C4-2B (cell line): ENCODE data around the gene NAALAD2.
"Not testable (repeated sequence)": the region's sequence is repeated elsewhere in the genome, so short reads cannot be mapped to it uniquely, and the experiment has no call there.

ENCODE experiments used
- H3K27ac ChIP-seq: fragments of 450-650 bp; 2 replicates; pipeline ENCODE4 v1.5.1; 2017
- ZFX ChIP-seq: fragments of 450-650 bp; IDR thresholded peaks from 2 replicates; pipeline ENCODE4 v1.6.1; 2017
- TF ChIP-seq, protein P1 (sequence below): fragments of 450-650 bp; conservative IDR thresholded peaks from 2 replicates; pipeline ENCODE4 v1.5.1; 2017; ENCODE audit warnings: mild to moderate bottlenecking

Gene NAALAD2

DNA sequence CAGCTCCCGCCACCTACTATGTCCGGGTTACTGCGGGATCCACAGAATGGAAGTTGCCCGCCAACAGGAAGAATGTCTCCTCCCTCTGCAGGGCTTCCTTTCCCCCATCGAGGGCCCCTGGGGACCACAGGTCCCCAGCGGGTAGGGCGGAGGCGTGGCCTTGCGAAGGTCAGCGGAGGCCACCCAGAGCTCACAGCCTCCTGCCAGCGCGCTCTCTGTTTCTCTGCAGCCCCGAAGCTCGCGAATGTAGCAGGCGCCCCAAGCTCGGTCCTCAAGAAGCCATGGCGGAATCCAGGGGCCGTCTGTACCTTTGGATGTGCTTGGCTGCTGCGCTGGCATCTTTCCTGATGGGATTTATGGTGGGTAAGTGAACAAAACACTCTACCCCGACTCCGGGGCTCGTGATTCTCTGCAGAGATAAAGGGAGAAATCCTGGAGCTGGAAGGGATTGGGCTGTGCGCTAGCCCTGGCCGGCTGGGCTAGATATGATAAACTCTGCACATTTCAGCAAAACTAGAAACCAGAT, at the start of gene NAALAD2:
NAALAD2 (plus strand) TSS at position 186 of the 526 bp plus-strand sequence; CDS start at position 282, 96 bp downstream.
- H3K27ac ChIP-seq: peak within 1 kb of the TSS; percentile 47; the same call in 1 of the 2 replicates
- TF ChIP-seq ZFX: no peak
- TF ChIP-seq, protein P1, sequence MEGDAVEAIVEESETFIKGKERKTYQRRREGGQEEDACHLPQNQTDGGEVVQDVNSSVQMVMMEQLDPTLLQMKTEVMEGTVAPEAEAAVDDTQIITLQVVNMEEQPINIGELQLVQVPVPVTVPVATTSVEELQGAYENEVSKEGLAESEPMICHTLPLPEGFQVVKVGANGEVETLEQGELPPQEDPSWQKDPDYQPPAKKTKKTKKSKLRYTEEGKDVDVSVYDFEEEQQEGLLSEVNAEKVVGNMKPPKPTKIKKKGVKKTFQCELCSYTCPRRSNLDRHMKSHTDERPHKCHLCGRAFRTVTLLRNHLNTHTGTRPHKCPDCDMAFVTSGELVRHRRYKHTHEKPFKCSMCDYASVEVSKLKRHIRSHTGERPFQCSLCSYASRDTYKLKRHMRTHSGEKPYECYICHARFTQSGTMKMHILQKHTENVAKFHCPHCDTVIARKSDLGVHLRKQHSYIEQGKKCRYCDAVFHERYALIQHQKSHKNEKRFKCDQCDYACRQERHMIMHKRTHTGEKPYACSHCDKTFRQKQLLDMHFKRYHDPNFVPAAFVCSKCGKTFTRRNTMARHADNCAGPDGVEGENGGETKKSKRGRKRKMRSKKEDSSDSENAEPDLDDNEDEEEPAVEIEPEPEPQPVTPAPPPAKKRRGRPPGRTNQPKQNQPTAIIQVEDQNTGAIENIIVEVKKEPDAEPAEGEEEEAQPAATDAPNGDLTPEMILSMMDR: no peak

DNA sequence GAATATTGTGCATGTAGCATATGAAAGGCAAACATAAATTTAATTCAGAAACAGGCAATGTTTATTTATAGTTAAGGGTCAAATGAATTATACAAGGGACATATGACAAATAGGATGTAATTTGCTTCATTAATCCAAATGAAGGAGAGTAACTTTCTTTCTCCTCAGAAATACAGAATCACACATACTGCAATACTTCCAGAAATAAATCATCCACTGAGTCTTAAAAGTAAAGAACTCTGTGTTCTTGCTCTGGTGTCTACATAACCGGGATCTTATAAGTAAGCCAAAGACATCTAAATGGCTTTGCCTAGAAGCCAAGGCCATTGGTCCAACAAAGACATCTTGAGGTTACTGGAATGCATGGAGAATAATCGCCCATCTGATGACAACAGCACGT, 48.8 kb upstream of the NAALAD2 start, which contains the start of gene UBTFL1:
UBTFL1 (plus strand) TSS at position 301 of the 400 bp plus-strand sequence; CDS start at position 301, 0 bp downstream.
- H3K27ac ChIP-seq: not testable (repeated sequence)

DNA sequence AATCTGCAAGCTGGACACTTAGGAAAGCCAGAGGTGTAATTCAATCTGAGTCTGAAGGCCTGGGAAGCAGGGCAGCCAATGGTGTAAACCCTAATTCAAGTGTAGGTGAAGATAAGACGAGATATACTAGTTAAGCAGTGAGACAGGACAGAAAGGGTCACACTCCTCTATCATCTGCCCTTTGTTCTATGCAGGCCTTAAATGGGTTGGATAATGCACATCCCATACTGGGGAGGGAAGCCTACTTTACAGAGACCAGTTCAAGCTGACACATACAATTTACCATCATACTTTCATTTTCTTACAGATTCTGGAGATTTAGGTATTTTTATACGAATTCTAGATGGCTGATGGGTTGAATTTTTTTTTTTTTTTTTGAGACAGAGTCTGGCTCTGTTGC, 45.7 kb upstream of the NAALAD2 start:
- H3K27ac ChIP-seq: not testable (repeated sequence)

DNA sequence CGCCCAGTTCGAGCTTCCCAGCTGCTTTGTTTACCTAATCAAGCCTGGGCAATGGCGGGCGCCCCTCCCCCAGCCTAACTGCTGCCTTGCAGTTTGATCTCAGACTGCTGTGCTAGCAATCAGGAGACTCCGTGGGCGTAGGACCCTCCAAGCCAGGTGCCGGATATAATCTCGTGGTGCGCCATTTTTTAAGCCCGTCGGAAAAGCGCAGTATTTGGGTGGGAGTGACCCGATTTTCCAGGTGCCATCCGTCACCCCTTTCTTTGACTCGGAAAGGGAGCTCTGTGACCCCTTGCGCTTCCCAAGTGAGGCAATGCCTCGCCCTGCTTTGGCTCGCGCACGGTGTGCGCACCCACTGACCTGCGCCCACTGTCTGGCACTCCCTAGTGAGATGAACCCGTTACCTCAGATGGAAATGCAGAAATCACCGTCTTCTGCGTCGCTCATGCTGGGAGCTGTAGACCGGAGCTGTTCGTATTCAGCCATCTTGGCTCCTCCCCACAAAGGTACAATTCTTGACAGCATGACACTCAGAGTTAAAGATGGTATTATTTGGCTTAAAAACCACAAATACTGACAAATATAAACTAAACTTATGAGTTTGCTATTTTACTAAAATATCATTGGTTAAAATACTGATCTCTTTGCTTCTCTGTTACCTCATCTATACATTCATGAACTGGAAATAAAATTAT, 39.1 kb upstream of the NAALAD2 start:
- H3K27ac ChIP-seq: not testable (repeated sequence)

DNA sequence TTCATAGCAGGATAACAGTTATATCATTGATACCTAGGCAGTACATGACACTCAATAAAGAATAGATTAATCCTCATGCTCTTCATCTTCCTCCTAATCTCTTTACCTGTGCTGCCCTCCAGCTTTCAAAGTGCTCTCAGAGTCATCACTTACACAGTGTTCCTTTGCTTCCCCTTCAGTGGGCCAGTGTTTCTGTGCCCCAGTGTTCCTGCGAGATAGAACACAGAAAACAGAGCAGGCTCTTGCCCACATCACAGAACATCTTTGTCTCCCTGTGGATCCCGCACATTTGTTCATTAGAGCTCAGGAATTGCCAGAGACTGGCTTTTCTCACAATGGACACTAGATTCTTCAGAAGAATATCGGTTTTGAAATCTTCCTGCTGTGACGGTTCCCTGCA, 36.2 kb upstream of the NAALAD2 start:
- not testable (repeated sequence) for H3K27ac ChIP-seq

DNA sequence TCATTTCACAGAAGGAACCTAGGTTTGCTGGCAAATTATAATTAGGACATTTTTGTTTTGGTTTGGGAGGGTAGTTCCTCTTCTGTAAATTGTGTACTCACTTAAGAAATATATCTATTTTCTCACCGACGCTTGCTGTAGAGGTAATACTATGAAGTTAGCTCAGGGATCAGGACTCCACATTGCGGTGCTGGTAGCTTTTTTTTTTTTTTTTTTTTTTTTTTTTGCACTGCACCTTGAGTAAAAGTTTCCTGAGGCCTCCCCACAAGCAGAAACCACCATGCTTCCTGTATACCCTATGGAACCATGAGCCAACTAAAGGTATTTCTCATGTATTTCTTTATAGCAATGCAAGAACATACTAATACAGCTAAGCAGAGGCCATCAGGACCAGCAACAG, 34.0 kb upstream of the NAALAD2 start:
- no peak overlapping the region for H3K27ac ChIP-seq
- TF ChIP-seq ZFX: no peak
- TF ChIP-seq, protein P1: no peak

DNA sequence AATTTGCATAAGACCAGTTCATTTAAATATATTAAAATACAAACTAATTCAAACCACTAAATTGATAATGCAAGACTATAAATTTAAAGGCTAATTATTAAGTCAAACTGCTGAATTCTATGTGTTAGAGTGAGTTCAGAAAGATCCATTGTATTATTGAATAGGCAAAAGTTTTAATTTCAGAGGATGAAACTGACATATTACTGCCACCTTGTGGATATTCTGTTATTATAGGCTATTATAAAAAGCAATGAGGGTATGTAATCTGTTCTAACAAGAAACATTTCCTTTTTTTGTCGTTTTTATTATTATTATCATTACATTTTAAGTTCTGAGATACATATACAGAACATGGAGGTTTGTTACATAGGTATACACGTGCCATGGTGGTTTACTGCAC, 20.9 kb upstream of the NAALAD2 start:
- no peak overlapping the region for H3K27ac ChIP-seq

DNA sequence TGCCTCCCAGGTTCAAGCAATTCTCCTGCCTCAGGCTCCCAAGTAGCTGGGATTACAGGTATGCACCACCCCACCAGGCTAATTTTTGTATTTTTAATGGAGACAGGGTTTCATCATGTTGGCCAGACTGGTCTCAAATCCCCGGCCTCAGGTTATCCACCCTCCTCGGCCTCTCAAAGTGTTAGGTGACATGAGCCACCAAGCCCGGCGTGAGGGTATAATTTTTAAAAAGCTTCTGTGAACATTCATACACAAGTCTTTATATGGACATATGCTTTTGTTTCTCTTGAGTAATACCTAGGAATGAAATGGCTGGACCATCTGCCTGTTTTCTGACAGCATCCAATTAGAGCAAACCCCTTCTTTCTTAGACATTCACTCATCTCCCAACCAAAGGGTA, 14.3 kb upstream of the NAALAD2 start:
- TF ChIP-seq, protein P1: no peak
- no peak for TF ChIP-seq ZFX
- H3K27ac ChIP-seq: no peak overlapping the region

More for the DNA sequence above, 20.9 kb upstream of the NAALAD2 start:
- TF ChIP-seq, protein P1: peak; percentile 56
- TF ChIP-seq ZFX: no peak

DNA sequence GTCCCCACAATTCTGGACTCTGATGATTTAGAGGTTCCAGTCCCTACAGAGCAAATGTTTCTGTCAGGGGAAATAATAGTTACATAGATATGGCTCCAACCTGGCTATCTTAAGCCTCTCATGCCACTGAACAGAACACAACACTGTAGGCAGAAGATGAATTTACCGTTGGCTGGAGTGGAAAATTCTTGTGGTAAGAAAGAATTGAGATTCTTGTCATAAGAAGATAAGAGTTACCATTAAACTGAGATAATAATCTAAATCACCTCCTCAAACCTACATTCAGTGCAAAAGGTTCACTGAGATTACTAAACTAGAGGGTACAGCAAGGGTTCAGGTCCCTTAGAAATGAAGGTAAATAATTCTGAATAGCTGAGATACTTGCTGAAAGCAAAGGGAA, 10.1 kb upstream of the NAALAD2 start:
- no peak overlapping the region for H3K27ac ChIP-seq
- TF ChIP-seq, protein P1: no peak
- TF ChIP-seq ZFX: no peak
